MM.1S (cell line): ENCODE data around the gene GSDMA.
A peak's percentile ranks its signal among the peaks of the same experiment; 100 is the strongest.

Experiments used
- DNase-seq: peaks from one replicate; pipeline ENCODE4 v3.0.0-alpha.2; 2015
- H2AFZ ChIP-seq: fragments of 300-600 bp; sonication (generic); 2 replicates; pipeline ENCODE4 v1.6.0; 2016; ENCODE audit warnings: antibody characterized with exemption, low read length
- H3F3A ChIP-seq: fragments of 300-600 bp; sonication (generic); 2 replicates; pipeline ENCODE4 v1.6.1; 2016; ENCODE audit warnings: mild to moderate bottlenecking, antibody characterized with exemption, low read length, moderate library complexity, mixed read lengths; ENCODE audit not compliant: insufficient read depth
- H3K27ac ChIP-seq: fragments of 300-600 bp; sonication (generic); 2 replicates; pipeline ENCODE4 v1.5.1; 2016; ENCODE audit warnings: mild to moderate bottlenecking, low read length
- H3K27me3 ChIP-seq: fragments of 300-600 bp; sonication (generic); replicated peaks from 2 replicates; pipeline ENCODE4 v1.6.0; 2016; ENCODE audit warnings: low read length; ENCODE audit not compliant: insufficient read depth
- H3K36me3 ChIP-seq: fragments of 300-600 bp; sonication (generic); replicated peaks from 2 replicates; pipeline ENCODE4 v1.6.1; 2016; ENCODE audit warnings: mild to moderate bottlenecking, low read length, mixed read lengths; ENCODE audit not compliant: insufficient read depth
- H3K4me1 ChIP-seq: fragments of 300-600 bp; sonication (generic); 2 replicates; pipeline ENCODE4 v1.6.1; 2016; ENCODE audit warnings: low read length, mixed read lengths
- H3K4me2 ChIP-seq: fragments of 300-600 bp; sonication (generic); 2 replicates; pipeline ENCODE4 v1.6.0; 2016; ENCODE audit warnings: low read depth, low read length
- H3K4me3 ChIP-seq: fragments of 300-600 bp; sonication (generic); 2 replicates; pipeline ENCODE4 v1.5.1; 2016; ENCODE audit warnings: low read length, mixed read lengths
- H3K79me2 ChIP-seq: fragments of 300-600 bp; sonication (generic); 2 replicates; pipeline ENCODE4 v1.6.1; 2016; ENCODE audit warnings: mixed run types, low read length, mixed read lengths
- H3K9ac ChIP-seq: fragments of 300-600 bp; sonication (generic); 2 replicates; pipeline ENCODE4 v1.6.1; 2016; ENCODE audit warnings: low read length, mixed read lengths
- H3K9me2 ChIP-seq: fragments of 300-600 bp; sonication (generic); replicated peaks from 2 replicates; pipeline ENCODE4 v1.6.1; 2016; ENCODE audit warnings: mild to moderate bottlenecking, low read length, mixed read lengths; ENCODE audit not compliant: insufficient read depth
- H3K9me3 ChIP-seq: fragments of 300-600 bp; sonication (generic); replicated peaks from 2 replicates; pipeline ENCODE4 v1.6.1; 2016; ENCODE audit warnings: mild to moderate bottlenecking, low read length, mixed read lengths; ENCODE audit not compliant: insufficient read depth
- H4K20me1 ChIP-seq: fragments of 300-600 bp; sonication (generic); 2 replicates; pipeline ENCODE4 v1.6.1; 2016; ENCODE audit warnings: mild to moderate bottlenecking, low read length, moderate library complexity, mixed read lengths; ENCODE audit not compliant: insufficient read depth
- EZH2 ChIP-seq: fragments of 300-600 bp; sonication (generic); optimal IDR thresholded peaks from 2 replicates; pipeline ENCODE3; 2017; ENCODE audit warnings: low read depth, mild to moderate bottlenecking, antibody characterized with exemption, low read length, mixed read lengths
- EZH2phosphoT487 ChIP-seq: fragments of 300-600 bp; sonication (generic); IDR thresholded peaks from 2 replicates; pipeline ENCODE4 v1.6.1; 2018; ENCODE audit warnings: antibody characterized with exemption, low read length
- TF ChIP-seq, protein P1 (sequence below): fragments of 300-600 bp; sonication (generic); IDR thresholded peaks from 2 replicates; pipeline ENCODE4 v1.5.1; 2016; ENCODE audit warnings: antibody characterized with exemption, low read length, mixed read lengths

Gene GSDMA

DNA sequence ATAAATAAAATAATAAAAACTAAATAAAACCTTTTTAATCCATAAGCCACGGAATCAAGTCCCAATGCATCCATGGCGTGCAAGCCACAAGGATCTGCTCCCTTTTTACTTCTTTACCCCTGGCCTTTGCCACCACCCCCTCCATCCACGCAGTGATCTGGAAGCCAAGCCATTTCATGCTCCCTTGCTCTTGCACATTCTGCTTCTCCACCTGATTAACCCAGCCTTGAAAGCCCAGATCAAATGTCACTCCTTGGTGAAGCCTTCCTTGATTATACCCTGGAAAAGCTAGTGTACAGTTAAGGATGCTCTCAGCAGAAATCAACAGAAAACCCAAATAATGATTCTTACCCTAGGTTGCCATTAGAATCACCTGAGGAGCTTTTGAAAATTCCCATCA, 25.4 kb upstream of the GSDMA start:
- Histone ChIP-seq H2AFZ (no peak overlapping the region), H3K9me3 (no peaks in the 10 kb centered on the region), H3K4me3 (no peak overlapping the region), H3K4me2 (no peak overlapping the region), H4K20me1 (no peaks in the 10 kb centered on the region), H3K27ac (no peak overlapping the region), H3K4me1 (peaks cover 16% of the 10 kb centered on the region), H3K27me3 (no peaks in the 10 kb centered on the region), H3F3A (peaks cover 15% of the 10 kb centered on the region), H3K79me2 (no peaks in the 10 kb centered on the region), H3K9ac (no peak overlapping the region), H3K9me2 (no peaks in the 10 kb centered on the region), H3K36me3 (no peaks in the 10 kb centered on the region)
- TF ChIP-seq EZH2 (no peak), EZH2phosphoT487 (no peak)
- TF ChIP-seq, protein P1, sequence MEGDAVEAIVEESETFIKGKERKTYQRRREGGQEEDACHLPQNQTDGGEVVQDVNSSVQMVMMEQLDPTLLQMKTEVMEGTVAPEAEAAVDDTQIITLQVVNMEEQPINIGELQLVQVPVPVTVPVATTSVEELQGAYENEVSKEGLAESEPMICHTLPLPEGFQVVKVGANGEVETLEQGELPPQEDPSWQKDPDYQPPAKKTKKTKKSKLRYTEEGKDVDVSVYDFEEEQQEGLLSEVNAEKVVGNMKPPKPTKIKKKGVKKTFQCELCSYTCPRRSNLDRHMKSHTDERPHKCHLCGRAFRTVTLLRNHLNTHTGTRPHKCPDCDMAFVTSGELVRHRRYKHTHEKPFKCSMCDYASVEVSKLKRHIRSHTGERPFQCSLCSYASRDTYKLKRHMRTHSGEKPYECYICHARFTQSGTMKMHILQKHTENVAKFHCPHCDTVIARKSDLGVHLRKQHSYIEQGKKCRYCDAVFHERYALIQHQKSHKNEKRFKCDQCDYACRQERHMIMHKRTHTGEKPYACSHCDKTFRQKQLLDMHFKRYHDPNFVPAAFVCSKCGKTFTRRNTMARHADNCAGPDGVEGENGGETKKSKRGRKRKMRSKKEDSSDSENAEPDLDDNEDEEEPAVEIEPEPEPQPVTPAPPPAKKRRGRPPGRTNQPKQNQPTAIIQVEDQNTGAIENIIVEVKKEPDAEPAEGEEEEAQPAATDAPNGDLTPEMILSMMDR, result no peak
- DNase-seq, result no peak

DNA sequence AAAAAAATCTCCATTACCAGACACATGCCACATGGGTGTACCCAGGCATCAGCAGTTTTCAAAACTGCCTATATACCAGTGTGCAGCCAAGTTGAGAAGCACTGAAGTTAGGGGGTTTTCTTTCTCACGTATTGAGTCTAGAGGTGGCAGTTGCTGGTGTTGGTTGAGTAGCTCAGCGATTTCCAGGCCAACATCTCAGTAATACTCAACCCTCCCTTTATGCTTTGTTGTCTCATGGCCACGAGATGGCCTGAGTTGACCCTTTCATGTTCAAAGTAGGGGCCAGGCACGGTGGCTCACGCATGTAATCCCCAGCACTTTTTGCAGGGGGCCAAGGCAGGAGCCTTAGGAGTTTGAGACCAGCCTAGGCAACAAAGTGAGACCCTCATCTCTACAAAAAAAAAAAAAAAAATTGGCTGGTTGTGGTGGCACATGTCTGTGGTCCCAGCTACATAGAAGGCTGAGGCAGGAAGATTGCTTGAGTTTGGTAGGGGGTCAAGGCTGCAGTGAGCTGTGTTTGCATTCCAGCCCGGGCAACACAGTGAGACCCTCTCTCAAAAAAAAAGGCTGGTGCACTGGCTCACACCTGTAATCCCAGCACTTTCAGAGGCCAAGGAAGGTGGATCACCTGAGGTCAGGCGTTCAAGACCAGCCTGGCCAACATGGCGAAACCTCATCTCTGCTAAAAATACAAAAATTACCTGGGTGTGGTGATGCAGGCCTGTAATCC, 24.5 kb upstream of the GSDMA start:
- TF ChIP-seq EZH2, result no peak
- no peak for TF ChIP-seq EZH2phosphoT487
- TF ChIP-seq, protein P1, result no peak
- Histone ChIP-seq H3K9me3 (no peaks in the 10 kb centered on the region), H3K4me2 (no peak overlapping the region), H3K9me2 (no peaks in the 10 kb centered on the region), H3K9ac (no peak overlapping the region), H3K79me2 (no peaks in the 10 kb centered on the region), H3K4me1 (peaks cover 16% of the 10 kb centered on the region), H3K4me3 (no peak overlapping the region), H3K27me3 (no peaks in the 10 kb centered on the region), H3F3A (peaks cover 15% of the 10 kb centered on the region), H4K20me1 (no peaks in the 10 kb centered on the region), H2AFZ (no peak overlapping the region), H3K27ac (no peak overlapping the region), H3K36me3 (no peaks in the 10 kb centered on the region)
- DNase-seq, result no peak

DNA sequence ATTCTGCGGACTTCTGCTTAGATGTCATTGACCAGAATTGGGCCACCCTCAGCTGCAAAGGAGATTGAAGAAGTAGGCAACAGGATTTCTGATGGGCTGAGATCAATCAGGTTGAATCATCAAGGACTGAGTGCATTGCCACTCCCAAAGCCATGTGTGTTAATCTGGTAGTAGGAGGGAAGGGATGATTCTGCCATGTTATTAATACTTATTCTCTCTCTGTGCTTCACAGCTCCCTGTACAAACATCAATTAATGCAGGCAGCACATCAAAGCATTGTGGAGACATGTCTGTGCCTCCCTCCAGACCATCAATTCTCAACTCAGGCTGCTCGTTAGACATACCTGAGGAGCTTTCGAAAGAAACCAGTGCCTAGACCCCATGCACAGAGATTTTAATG, 23.7 kb upstream of the GSDMA start:
- H3F3A ChIP-seq, result peaks cover 15% of the 10 kb centered on the region
- peaks cover 16% of the 10 kb centered on the region for H3K4me1 ChIP-seq
- no peaks in the 10 kb centered on the region for H3K9me3 ChIP-seq
- H3K79me2 ChIP-seq, result no peaks in the 10 kb centered on the region
- no peaks in the 10 kb centered on the region for H3K9me2 ChIP-seq
- TF ChIP-seq EZH2 (no peak), EZH2phosphoT487 (no peak)
- TF ChIP-seq, protein P1, result no peak
- no peak overlapping the region; the same call in 1 of the 2 replicates for H3K4me2 ChIP-seq
- peak overlapping the region; percentile 82; the same call in 1 of the 2 replicates for H3K27ac ChIP-seq
- H3K4me3 ChIP-seq, result no peak overlapping the region
- no peaks in the 10 kb centered on the region for H3K27me3 ChIP-seq
- no peak overlapping the region for H2AFZ ChIP-seq
- peak overlapping the region; percentile 55; the same call in 1 of the 2 replicates for H3K9ac ChIP-seq
- H3K36me3 ChIP-seq, result no peaks in the 10 kb centered on the region
- H4K20me1 ChIP-seq, result no peaks in the 10 kb centered on the region
- DNase-seq, result no peak
